ENCODE results near the gene SPTBN1. TPM values are rescaled to one million over a fixed set of nuclear protein-coding genes. Genes with fewer than 3 reads are reported as not detected.

Gene SPTBN1
- total and polyA plus RNA-seq, 8 donors, result 28.7 to 475 (median 193) TPM

DNA sequence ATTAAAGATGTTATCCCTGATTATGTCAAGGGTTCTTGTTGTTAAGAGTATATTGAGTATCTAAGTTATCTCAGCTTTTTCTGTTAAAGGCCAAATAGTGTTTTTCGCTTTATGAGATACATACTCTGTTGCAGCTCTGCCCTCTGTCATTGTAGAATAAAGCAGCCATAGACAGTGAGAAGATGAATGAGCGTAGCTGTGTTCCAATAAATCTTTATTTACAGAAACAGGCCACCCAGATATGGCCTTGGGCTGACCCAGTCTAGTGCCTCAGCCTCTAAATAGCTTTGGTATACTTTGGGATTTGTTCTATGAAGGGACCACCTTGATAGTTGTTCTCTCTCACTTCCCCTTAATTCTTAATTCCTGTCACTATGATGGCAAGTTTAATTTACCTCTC is 194.5 kb downstream of the SPTBN1 start:
- intact Hi-C loops (cut with DNase I; ENCODE audit: low total_unique reads), result loop anchor here (10.0 kb wide), 1 partner anchor 54 kb away; no protein-coding TSS in a partner anchor
- Histone ChIP-seq H3K27ac (no peak overlapping the region), H3K4me1 (peaks cover 0 to 9% (median 0%) of the 10 kb centered on the region in 4 donors), H3K9me3 (no peaks in the 10 kb centered on the region), H3K27me3 (no peaks in the 10 kb centered on the region), H3K4me3 (no peak overlapping the region), H3K36me3 (peaks cover 92 to 100% (median 100%) of the 10 kb centered on the region in 4 donors)
- DNase-seq, result no peak
- no peak for TF ChIP-seq EP300 (IDR thresholded peaks at IDR 0.05)
- WGBS, 5 donors, result 90 to 98% (median 94%) methylated on average over 2 of the region's 2 CpGs

DNA sequence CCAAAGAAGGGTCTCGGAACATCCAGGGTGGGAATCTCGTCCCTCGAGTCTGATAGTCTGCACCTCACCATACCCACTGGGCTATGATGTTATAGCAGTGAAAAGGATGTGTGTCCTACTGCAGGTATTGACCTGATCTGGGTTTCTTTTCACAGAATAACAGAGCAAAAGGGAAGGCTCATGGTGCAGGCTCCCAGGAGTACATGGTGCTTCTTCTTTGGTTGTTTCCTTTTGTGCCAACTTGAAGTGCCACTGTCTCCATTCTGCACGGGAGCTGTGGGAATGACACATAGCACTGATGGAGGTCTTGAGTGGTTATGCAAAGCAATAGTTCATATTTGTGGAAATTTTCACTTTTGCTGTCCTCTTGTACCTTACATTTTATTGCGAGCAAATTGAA is 195.2 kb downstream of the SPTBN1 start:
- TF ChIP-seq POLR2AphosphoS5 (IDR thresholded peaks at IDR 0.05), result no peak
- TF ChIP-seq EP300 (IDR thresholded peaks at IDR 0.05), result no peak
- TF ChIP-seq, protein P1, sequence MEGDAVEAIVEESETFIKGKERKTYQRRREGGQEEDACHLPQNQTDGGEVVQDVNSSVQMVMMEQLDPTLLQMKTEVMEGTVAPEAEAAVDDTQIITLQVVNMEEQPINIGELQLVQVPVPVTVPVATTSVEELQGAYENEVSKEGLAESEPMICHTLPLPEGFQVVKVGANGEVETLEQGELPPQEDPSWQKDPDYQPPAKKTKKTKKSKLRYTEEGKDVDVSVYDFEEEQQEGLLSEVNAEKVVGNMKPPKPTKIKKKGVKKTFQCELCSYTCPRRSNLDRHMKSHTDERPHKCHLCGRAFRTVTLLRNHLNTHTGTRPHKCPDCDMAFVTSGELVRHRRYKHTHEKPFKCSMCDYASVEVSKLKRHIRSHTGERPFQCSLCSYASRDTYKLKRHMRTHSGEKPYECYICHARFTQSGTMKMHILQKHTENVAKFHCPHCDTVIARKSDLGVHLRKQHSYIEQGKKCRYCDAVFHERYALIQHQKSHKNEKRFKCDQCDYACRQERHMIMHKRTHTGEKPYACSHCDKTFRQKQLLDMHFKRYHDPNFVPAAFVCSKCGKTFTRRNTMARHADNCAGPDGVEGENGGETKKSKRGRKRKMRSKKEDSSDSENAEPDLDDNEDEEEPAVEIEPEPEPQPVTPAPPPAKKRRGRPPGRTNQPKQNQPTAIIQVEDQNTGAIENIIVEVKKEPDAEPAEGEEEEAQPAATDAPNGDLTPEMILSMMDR (IDR thresholded peaks at IDR 0.05), result no peak
- no peak for TF ChIP-seq POLR2A (IDR thresholded peaks at IDR 0.05)
- peaks cover 92 to 100% (median 100%) of the 10 kb centered on the region in 4 donors for H3K36me3 ChIP-seq
- DNase-seq, result no peak
- no peaks in the 10 kb centered on the region for H3K9me3 ChIP-seq
- H3K4me1 ChIP-seq, result peaks cover 0 to 7% (median 0%) of the 10 kb centered on the region in 4 donors
- no peak overlapping the region for H3K27ac ChIP-seq
- intact Hi-C loops (cut with DNase I; ENCODE audit: low total_unique reads), result loop anchor here (10.0 kb wide), 1 partner anchor 54 kb away; no protein-coding TSS in a partner anchor
- no peaks in the 10 kb centered on the region for H3K27me3 ChIP-seq
- no peak overlapping the region for H3K4me3 ChIP-seq
- WGBS, 5 donors, result 82 to 90% (median 87%) methylated on average over 5 of the region's 5 CpGs

DNA sequence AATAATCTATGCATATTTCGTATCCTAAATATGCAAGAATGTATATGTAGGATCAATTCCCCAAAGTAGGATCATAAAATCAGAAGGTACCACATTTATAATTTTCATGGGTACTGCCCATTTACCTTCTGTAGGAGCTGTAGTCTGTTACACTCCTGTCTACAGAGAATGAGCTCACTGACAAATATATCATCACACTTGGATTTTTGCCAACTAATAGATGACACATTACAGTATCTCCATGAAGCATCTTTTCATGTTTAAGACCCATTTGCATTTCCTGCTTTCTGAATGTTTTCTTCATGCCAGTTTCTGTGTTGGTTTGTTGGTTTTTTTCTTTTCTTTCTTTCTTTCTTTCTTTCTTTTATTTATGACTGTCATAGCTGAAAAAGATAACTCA is 196.4 kb downstream of the SPTBN1 start:
- peaks cover 85 to 100% (median 100%) of the 10 kb centered on the region in 4 donors for H3K36me3 ChIP-seq

DNA sequence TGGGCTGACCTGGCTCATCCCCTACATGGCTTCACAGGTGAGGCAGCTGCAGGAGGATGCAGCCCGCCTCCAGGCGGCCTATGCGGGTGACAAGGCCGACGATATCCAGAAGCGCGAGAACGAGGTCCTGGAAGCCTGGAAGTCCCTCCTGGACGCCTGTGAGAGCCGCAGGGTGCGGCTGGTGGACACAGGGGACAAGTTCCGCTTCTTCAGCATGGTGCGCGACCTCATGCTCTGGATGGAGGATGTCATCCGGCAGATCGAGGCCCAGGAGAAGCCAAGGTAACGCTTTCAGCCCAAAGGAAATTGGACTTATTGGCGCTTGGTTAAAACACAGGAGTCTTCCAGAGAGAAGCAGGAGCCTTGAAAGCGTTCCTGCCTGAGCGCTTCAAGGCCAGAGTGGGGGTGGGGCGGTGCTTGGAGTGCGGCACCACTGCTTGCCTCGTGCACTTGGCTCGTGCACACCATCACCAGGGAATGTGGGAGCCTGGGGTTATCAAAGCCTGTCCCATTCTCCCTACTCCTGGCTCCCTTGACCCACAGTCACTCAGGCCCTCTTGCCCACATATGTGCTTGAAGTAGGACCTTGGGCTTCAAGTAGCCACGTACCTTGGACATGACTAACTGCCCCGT is 197.6 kb downstream of the SPTBN1 start:
- no peaks in the 10 kb centered on the region for H3K9me3 ChIP-seq
- H3K36me3 ChIP-seq, result peaks cover 83 to 100% (median 100%) of the 10 kb centered on the region in 4 donors
- H3K4me1 ChIP-seq, result peaks cover 0 to 14% (median 5%) of the 10 kb centered on the region in 4 donors
- no peak overlapping the region for H3K4me3 ChIP-seq
- TF ChIP-seq POLR2A (IDR thresholded peaks at IDR 0.05), result no peak
- no peak for TF ChIP-seq POLR2AphosphoS5 (IDR thresholded peaks at IDR 0.05)
- no peak for TF ChIP-seq EP300 (IDR thresholded peaks at IDR 0.05)
- TF ChIP-seq, protein P1 (IDR thresholded peaks at IDR 0.05), result no peak
- DNase-seq, result no peak
- intact Hi-C loops (cut with DNase I; ENCODE audit: low total_unique reads), result loop anchor here (10.0 kb wide), 1 partner anchor 51 kb away; no protein-coding TSS in a partner anchor
- H3K27me3 ChIP-seq, result no peaks in the 10 kb centered on the region
- WGBS, 5 donors, result 91 to 94% (median 93%) methylated on average over 26 of the region's 26 CpGs
- no peak overlapping the region for H3K27ac ChIP-seq

More for the DNA sequence above, 196.4 kb downstream of the SPTBN1 start:
- 93 to 100% (median 95%) methylated on average over 1 of the region's 1 CpG for WGBS, 5 donors
- Histone ChIP-seq H3K4me3 (no peak overlapping the region), H3K27me3 (no peaks in the 10 kb centered on the region), H3K9me3 (no peaks in the 10 kb centered on the region), H3K4me1 (peaks cover 0 to 5% (median 0%) of the 10 kb centered on the region in 4 donors), H3K27ac (no peak overlapping the region)
- DNase-seq, result no peak
- no peak for TF ChIP-seq POLR2AphosphoS5 (IDR thresholded peaks at IDR 0.05)
- TF ChIP-seq EP300 (IDR thresholded peaks at IDR 0.05), result no peak
- no peak for TF ChIP-seq POLR2A (IDR thresholded peaks at IDR 0.05)
- intact Hi-C loops (cut with DNase I; ENCODE audit: low total_unique reads), result loop anchor here (10.0 kb wide), 1 partner anchor 52 kb away; no protein-coding TSS in a partner anchor

DNA sequence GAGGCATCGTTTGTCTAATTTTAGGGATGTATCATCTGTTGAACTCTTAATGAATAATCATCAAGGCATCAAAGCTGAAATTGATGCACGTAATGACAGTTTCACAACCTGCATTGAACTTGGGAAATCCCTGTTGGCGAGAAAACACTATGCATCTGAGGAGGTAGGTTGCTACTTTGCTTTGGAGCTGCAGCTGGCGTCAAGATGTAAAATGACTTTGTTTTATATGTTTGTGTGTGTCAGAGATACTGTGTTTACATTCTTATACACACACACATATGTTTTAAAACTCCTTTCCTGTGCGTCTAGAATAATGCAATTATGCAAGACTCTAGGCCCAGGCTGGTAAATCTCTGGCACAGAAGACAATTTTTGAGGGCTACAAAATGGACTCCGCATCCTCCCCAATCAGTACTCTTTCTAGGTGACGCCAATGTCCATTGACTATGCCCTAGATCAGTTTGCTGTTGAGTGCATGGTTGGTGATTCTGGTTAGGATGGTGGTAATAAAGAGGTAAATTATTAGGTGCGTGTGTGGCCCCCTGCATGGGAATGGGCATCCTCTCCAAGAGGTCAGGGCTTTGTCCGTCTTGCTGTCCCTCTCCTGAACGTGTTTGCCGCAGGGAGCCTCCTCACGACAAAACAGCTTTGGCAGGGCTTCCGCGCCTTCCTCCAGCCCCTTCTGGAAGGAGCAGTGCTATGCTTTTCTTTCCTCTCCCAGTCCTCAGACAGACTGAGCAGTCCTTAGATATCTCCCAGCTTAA is 199.1 kb downstream of the SPTBN1 start:
- TF ChIP-seq, protein P1 (IDR thresholded peaks at IDR 0.05), result no peak
- no peak for TF ChIP-seq POLR2AphosphoS5 (IDR thresholded peaks at IDR 0.05)
- no peak for TF ChIP-seq EP300 (IDR thresholded peaks at IDR 0.05)
- TF ChIP-seq POLR2A (IDR thresholded peaks at IDR 0.05), result no peak
- no peak overlapping the region for H3K4me3 ChIP-seq
- WGBS, 5 donors, result 83 to 92% (median 89%) methylated on average over 14 of the region's 14 CpGs
- intact Hi-C loops (cut with DNase I; ENCODE audit: low total_unique reads), result loop anchor here (10.0 kb wide), 1 partner anchor 50 kb away; no protein-coding TSS in a partner anchor
- peaks cover 83 to 100% (median 100%) of the 10 kb centered on the region in 4 donors for H3K36me3 ChIP-seq
- H3K27ac ChIP-seq, result no peak overlapping the region
- DNase-seq, result no peak
- no peaks in the 10 kb centered on the region for H3K9me3 ChIP-seq
- no peaks in the 10 kb centered on the region for H3K27me3 ChIP-seq
- peaks cover 0 to 17% (median 8%) of the 10 kb centered on the region in 4 donors for H3K4me1 ChIP-seq

All from stomach (tissue), 9 donors.